DMS114 treated with DMSO at 0.1 percent for 48 hours (cell line): Measurements from ENCODE around the gene DLEU7.

Source experiments
- DNase-seq: peaks from one replicate; lab custom pipeline; 2025; ENCODE audit not compliant: unreplicated experiment; lab: John Stamatoyannopoulos, UW

The DLEU7 gene

GRCh38 chr13:50844084-50844875 lies 788 bp upstream of the DLEU7 start:
- DNase-seq: no peak

DNA sequence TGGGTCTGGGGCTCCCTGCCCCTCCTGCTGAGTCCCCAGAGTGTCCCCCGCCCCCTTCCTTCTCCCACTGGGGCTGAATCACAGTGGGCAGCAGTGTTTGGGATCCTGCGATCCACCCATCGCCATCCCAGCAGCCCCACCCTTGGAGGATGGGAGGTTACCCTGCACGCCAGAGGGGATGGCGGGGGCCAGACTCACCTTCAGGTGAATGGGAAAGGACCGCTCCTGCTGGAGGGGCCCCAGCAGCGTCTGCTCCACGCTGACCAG lies 569 bp downstream of the DLEU7 start:
- DNase-seq: no peak

GRCh38 chr13:50842251-50842989 lies 1.1 kb downstream of the DLEU7 start:
- DNase-seq: no peak

DNA sequence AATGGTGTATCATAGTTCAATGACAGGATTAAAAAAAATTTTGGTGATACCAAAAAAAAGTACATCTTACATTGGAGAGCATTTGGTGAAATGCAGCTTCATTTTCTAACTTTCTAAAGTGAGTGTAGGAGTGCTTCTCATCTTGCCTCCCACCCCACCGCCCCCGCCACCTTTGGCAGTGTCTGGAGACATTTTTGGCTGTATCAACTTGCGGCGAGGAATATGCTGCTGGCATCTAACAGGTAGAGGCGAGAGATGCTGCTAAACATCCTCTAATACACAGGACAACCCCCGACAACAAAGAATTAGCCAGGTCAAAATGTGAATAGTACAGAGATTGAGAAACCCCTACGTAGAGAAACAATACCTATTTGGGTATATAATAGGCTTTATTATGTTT lies 1.7 kb downstream of the DLEU7 start:
- no peak for DNase-seq

- no peak for DNase-seq
These were observed 3.2 kb downstream of the DLEU7 start for GRCh38 chr13:50840284-50840683.

DNA sequence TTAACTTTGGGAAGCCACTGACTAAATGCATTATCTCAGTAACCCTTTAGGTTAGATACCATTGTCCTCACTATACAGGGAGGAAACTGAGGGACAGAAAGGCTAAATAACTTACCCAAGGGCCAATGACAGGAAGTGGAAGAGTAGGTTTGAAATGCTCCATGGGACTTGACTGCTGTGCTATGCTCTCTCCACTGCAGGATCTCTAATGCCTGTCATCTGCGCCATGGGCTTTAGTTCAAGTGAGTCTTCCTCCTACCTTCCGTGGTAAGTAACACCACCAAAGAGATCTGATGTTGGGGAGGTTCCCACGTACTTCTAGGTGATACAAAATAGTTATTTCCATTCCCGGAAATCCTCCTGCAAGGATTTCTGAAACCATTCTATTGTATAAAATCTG lies 3.7 kb downstream of the DLEU7 start:
- no peak for DNase-seq

DNA sequence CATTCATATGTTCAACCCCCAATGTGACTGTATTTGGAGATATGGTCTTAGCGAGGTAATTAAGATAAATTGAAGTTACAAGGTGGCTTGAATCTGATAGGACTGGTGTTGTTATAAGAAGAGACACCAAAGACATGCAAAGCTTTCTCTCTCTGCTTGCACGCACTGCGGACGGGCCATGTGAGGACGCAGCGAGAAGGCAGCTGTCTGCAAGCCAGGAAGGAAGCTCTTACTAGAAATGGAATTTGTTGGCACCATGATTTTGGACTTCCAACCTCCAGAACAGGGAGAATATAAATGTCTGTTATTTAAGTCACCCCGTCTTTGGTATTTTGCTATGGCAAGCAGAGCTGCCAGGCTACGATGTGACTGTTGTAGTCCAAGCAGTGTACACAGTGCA lies 4.8 kb downstream of the DLEU7 start:
- no peak for DNase-seq

DNA sequence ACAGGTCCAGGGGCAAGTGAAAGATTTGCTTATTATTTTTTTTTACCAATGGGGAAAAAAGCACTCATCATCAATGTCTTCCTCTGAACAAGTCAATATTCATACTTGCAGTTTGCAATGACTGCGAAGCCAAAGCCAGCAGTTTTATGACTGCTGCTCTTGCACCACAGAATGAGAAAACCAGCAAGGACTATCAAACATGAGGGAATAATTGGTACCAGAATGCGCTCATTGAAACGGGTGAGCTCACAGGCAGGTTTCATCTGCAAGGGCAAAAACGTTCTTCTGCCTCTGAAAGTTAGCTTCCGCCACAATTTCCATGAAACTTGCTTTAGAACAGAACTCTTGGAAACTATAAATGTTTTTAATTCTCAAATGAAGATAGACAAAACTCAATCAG lies 5.5 kb downstream of the DLEU7 start:
- DNase-seq: no peak

DNA sequence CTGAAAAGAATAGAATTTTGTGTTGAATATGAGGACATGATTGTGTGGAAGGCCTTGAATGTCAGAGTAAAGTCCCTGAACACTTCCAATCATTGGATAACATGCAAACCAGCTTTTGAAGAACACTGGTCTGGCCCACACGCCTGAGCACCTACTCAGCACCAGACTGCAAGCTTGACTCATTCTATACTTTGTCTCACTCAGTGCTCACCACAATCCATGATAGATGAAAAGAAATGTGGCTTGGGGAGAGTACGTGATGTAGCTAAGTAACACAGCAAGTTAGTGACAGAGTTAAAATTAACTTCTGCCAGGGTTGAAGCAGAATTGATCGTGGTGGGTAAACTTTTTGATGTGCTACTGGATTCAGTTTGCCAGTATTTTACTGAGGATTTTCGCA lies 12.0 kb downstream of the DLEU7 start:
- DNase-seq: no peak

- no peak for DNase-seq
These were observed 13.6 kb downstream of the DLEU7 start for GRCh38 chr13:50829896-50830295.

DNA sequence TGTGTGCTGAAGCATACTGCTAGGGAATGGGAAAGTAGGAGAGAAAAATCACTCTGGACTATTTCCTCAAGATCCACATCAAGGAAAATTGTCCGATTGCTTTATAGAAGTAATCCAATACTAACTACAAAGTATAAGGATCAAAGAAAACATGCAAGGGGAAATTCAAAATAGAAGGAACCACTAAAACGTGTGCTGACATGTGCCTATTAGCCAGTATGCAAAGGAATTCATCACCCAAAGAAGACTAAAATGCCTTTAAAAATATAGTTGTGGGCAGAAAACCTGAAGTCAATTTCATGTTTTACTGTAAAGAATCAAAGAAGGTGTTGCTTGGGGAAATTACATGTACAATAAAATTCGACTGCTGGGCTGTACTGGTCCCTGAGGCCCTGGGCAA lies 14.3 kb downstream of the DLEU7 start:
- no peak for DNase-seq

DNA sequence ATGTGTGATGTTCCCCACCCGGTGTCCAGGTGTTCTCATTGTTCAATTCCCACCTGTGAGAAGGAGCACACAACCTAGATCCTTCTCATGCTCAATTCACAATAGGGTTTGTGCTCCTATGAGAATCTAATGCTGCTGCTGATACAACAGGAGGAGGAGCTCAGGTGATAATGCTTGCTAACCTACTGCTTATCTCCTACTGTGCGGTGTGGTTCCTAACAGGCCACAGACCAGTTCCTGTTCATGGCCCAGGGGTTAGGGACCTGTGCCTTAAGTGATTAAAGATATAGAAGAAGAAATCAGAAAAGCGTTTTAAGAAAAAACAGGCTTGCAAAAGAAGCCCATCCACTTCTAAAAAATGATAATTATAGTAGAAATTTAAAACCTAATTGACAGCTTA lies 17.5 kb downstream of the DLEU7 start:
- no peak for DNase-seq

DNA sequence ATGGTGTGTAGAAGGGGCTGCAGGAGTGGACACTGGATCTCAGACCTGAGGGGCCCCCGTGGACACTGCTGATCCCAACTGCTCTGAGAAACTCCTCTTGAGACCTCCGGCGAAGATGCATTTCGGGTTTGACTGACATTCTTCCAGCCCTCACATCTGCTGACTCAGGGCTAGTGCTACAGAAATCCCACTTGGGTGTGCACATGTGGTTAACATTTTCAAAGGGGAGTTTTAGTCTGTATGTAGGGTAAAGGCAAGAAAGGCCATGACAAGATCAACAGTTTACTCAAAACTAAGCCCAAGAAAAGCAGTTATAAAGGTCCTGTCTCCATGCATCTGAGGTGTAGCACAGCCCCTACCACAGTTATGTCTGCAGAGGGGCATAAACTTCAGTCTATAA lies 31.2 kb downstream of the DLEU7 start:
- no peak for DNase-seq

- no peak for DNase-seq
These were observed 32.5 kb downstream of the DLEU7 start for GRCh38 chr13:50810998-50811397.

- DNase-seq: no peak
These were observed 33.0 kb downstream of the DLEU7 start for GRCh38 chr13:50810468-50810867.

- DNase-seq: no peak
These were observed 34.1 kb downstream of the DLEU7 start for GRCh38 chr13:50809133-50810090.

- DNase-seq: no peak
These were observed 37.7 kb downstream of the DLEU7 start for GRCh38 chr13:50805805-50806204.

- DNase-seq: no peak
These were observed 42.2 kb downstream of the DLEU7 start for GRCh38 chr13:50801087-50801931.

GRCh38 chr13:50800091-50800739 lies 43.3 kb downstream of the DLEU7 start:
- DNase-seq: no peak

DNA sequence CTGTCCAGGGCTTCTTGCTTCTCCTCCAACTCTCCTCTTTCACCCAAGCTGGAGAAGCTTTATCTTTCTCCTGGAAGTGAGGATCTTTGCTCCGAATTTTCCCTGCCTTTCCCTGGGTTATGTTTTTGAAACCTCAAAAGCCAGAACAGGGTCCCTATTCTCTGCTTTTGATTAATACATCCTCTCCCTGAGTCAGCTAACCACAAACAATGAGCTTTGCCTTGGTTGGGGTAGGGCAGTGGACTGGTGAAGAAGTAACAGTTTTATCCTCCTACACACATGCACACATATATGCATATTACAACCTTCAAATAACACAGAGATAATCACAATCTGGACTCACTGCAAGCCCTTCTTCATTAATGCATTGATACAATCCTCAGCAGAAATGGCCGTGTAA lies 44.6 kb downstream of the DLEU7 start:
- DNase-seq: no peak
